Measurements from ENCODE around the gene C3.
"Not testable (repeated sequence)": the region's sequence is repeated elsewhere in the genome, so short reads cannot be mapped to it uniquely, and the experiment has no call there.

Gene C3

GRCh38 chr19:6663236-6664201, 56.9 kb downstream of the C3 start:
- DNase-seq (ENCODE audit: low read depth, low spot score) = no peak

- no peak for DNase-seq (ENCODE audit: low read depth, low spot score)
Observed at GRCh38 chr19:6662702-6663101, 57.7 kb downstream of the C3 start.

- not testable (repeated sequence) for DNase-seq (ENCODE audit: low read depth, low spot score)
Observed at GRCh38 chr19:6661509-6662244, 58.8 kb downstream of the C3 start.

GRCh38 chr19:6660930-6661329, 59.5 kb downstream of the C3 start:
- DNase-seq (ENCODE audit: low read depth, low spot score) = no peak

- not testable (repeated sequence) for DNase-seq (ENCODE audit: low read depth, low spot score)
Observed at GRCh38 chr19:6656390-6656789, 64.1 kb downstream of the C3 start.

- no peak for DNase-seq (ENCODE audit: low read depth, low spot score)
Observed at GRCh38 chr19:6654347-6655310, 65.8 kb downstream of the C3 start.

GRCh38 chr19:6652805-6653094, 67.7 kb downstream of the C3 start:
- no peak for DNase-seq (ENCODE audit: low read depth, low spot score)

GRCh38 chr19:6651965-6652804, 68.3 kb downstream of the C3 start:
- no peak for DNase-seq (ENCODE audit: low read depth, low spot score)

- DNase-seq (ENCODE audit: low read depth, low spot score) = no peak
Observed at GRCh38 chr19:6649185-6649584, 71.3 kb downstream of the C3 start.

- DNase-seq (ENCODE audit: low read depth, low spot score) = no peak
Observed at GRCh38 chr19:6648141-6648715, 72.2 kb downstream of the C3 start.

- DNase-seq (ENCODE audit: low read depth, low spot score) = no peak
Observed at GRCh38 chr19:6644796-6645195, 75.7 kb downstream of the C3 start.

- DNase-seq (ENCODE audit: low read depth, low spot score) = not testable (repeated sequence)
Observed at GRCh38 chr19:6640333-6640732, 80.1 kb downstream of the C3 start.

GRCh38 chr19:6639439-6639838, 81.0 kb downstream of the C3 start:
- DNase-seq (ENCODE audit: low read depth, low spot score) = no peak

- not testable (repeated sequence) for DNase-seq (ENCODE audit: low read depth, low spot score)
Observed at GRCh38 chr19:6633456-6633813, 87.0 kb downstream of the C3 start.

GRCh38 chr19:6632747-6633455, 87.5 kb downstream of the C3 start:
- DNase-seq (ENCODE audit: low read depth, low spot score) = not testable (repeated sequence)

GRCh38 chr19:6632002-6632621, 88.3 kb downstream of the C3 start:
- no peak for DNase-seq (ENCODE audit: low read depth, low spot score)

Measured in brain pericyte (primary cell).